Esophagus muscularis mucosa (tissue), 4 donors: ENCODE measurements around the gene TPR.

Experiments used
- CTCF ChIP-seq, 3 experiments: fragments of 200-600 bp in 2 of 3; fragments of 450-650 bp in 1 of 3; sonication (generic) in 2 of 3; IDR thresholded peaks; one replicate each; pipeline ENCODE4 v1.5.1; 2017 to 2019; ENCODE audit warnings: antibody characterized with exemption in 3 of 3, mild to moderate bottlenecking in 2 of 3, moderate library complexity in 1 of 3
- EP300 ChIP-seq: sonication (generic); formaldehyde crosslinking; IDR thresholded peaks from one replicate; pipeline ENCODE4 v1.6.1; 2017; ENCODE audit warnings: antibody characterized with exemption
- POLR2A ChIP-seq: fragments of 450-650 bp; IDR thresholded peaks from one replicate; pipeline ENCODE4 v1.6.1; 2017; ENCODE audit warnings: antibody characterized with exemption, moderate library complexity, mild to moderate bottlenecking, low read depth
- POLR2AphosphoS5 ChIP-seq, 2 donors: sonication (generic); formaldehyde crosslinking; IDR thresholded peaks; one replicate each; pipeline ENCODE4 v1.6.1; 2017; ENCODE audit warnings: antibody characterized with exemption in 2 of 2

GRCh38 chr1:186289943-186290545 is 85.0 kb downstream of the TPR start:
- TF ChIP-seq CTCF (IDR thresholded peaks at IDR 0.05) (no peak), POLR2A (no peak), POLR2AphosphoS5 (IDR thresholded peaks at IDR 0.05) (no peak), EP300 (no peak)
